Medulla oblongata (tissue), 1 donor: ENCODE results near the gene GOSR1.
"Not testable (repeated sequence)": the region's sequence is repeated elsewhere in the genome, so short reads cannot be mapped to it uniquely, and the experiment has no call there.

Source experiments
- DNase-seq: peaks from one replicate; pipeline ENCODE4 v3.0.0-alpha.2; 2015; ENCODE audit errors: extremely low spot score

The GOSR1 gene

GRCh38 chr17:30561766-30562165 is 84.6 kb downstream of the GOSR1 start:
- DNase-seq = not testable (repeated sequence)

- DNase-seq = not testable (repeated sequence)
Observed at GRCh38 chr17:30563131-30563904, 86.1 kb downstream of the GOSR1 start.

- not testable (repeated sequence) for DNase-seq
Observed at GRCh38 chr17:30563905-30564390, 86.7 kb downstream of the GOSR1 start.

- DNase-seq = peak; percentile 86
Observed at GRCh38 chr17:30564422-30565072, 87.3 kb downstream of the GOSR1 start.

GRCh38 chr17:30565073-30565935 is 88.1 kb downstream of the GOSR1 start:
- DNase-seq = no peak

- not testable (repeated sequence) for DNase-seq
Observed at GRCh38 chr17:30566104-30566503, 88.9 kb downstream of the GOSR1 start.

- DNase-seq = not testable (repeated sequence)
Observed at GRCh38 chr17:30566516-30567225, 89.5 kb downstream of the GOSR1 start.

GRCh38 chr17:30567231-30568116 is 90.3 kb downstream of the GOSR1 start:
- no peak for DNase-seq

GRCh38 chr17:30568117-30568430 is 90.9 kb downstream of the GOSR1 start:
- no peak for DNase-seq

- DNase-seq = not testable (repeated sequence)
Observed at GRCh38 chr17:30569531-30570175, 92.4 kb downstream of the GOSR1 start.

- DNase-seq = no peak
Observed at GRCh38 chr17:30570191-30570590, 93.0 kb downstream of the GOSR1 start.

- no peak for DNase-seq
Observed at GRCh38 chr17:30570596-30571265, 93.5 kb downstream of the GOSR1 start.

- DNase-seq = not testable (repeated sequence)
Observed at GRCh38 chr17:30571404-30571803, 94.2 kb downstream of the GOSR1 start.

- no peak for DNase-seq
Observed at GRCh38 chr17:30571921-30572320, 94.7 kb downstream of the GOSR1 start.

- not testable (repeated sequence) for DNase-seq
Observed at GRCh38 chr17:30572651-30573554, 95.7 kb downstream of the GOSR1 start.

GRCh38 chr17:30573603-30574175 is 96.5 kb downstream of the GOSR1 start:
- no peak for DNase-seq

- not testable (repeated sequence) for DNase-seq
Observed at GRCh38 chr17:30574309-30574708, 97.1 kb downstream of the GOSR1 start.

- not testable (repeated sequence) for DNase-seq
Observed at GRCh38 chr17:30574806-30575205, 97.6 kb downstream of the GOSR1 start.
